ENCODE data around the gene NFATC2. TPM values are rescaled to one million over a fixed set of nuclear protein-coding genes. Genes with fewer than 3 reads are reported as not detected.

NFATC2 gene
- total RNA-seq, 1 experiment from 2014 or later = 0.61 TPM

GRCh38 chr20:51543422-51543788, 886 bp upstream of the NFATC2 start:
- no peak overlapping the region for H2BK120ac ChIP-seq (ENCODE audit: low read depth, low read length, poor library complexity, severe bottlenecking)
- no peak overlapping the region for H3K18ac ChIP-seq (ENCODE audit: insufficient read length, low read depth, low read length)
- H2BK20ac ChIP-seq (ENCODE audit: low read depth, low read length, poor library complexity, severe bottlenecking) = no peak overlapping the region
- no peak overlapping the region for H2AFZ ChIP-seq (ENCODE audit: low read length)
- Mint-ChIP-seq H3K4me1 (peaks cover 11 to 21% of the 10 kb centered on the region in 2 experiments), H3K4me3 (peak overlapping the region; percentile 53 to 73), H3K27ac (no peak overlapping the region), H3K27me3 (ENCODE audit: low read depth) (peaks cover 75% of the 10 kb centered on the region), H3K36me3 (ENCODE audit: insufficient read depth in 1 of 3, low read depth in 3 of 3) (no peaks in the 10 kb centered on the region), H3K9me3 (no peaks in the 10 kb centered on the region)
- no peak overlapping the region for H3K27ac ChIP-seq (ENCODE audit: insufficient read length, low read depth, low read length)
- H3K23me2 ChIP-seq (ENCODE audit: insufficient read length, low read depth, low read length, poor library complexity, severe bottlenecking) = peaks cover 3% of the 10 kb centered on the region
- H3K56ac ChIP-seq (ENCODE audit: insufficient read length, low read depth, low read length) = no peak overlapping the region
- no peak overlapping the region for H2AK5ac ChIP-seq (ENCODE audit: insufficient read length, low read length)
- no peaks in the 10 kb centered on the region for H3K4me1 ChIP-seq (ENCODE audit: insufficient read depth, low read length)
- no peak overlapping the region for H2BK15ac ChIP-seq (ENCODE audit: low read depth, low read length)
- WGBS (ENCODE audit: extremely low coverage, insufficient read length, low lambda C conversion rate) = no CpG with 5 or more reads among the region's 7 CpGs
- H3K79me1 ChIP-seq (ENCODE audit: insufficient read depth, low read depth, low read length, poor library complexity, severe bottlenecking) = no peaks in the 10 kb centered on the region
- H4K8ac ChIP-seq (replicated peaks; ENCODE audit: insufficient read length, low read depth, low read length) = no peak overlapping the region
- peaks cover 23% of the 10 kb centered on the region for H3K27me3 ChIP-seq (ENCODE audit: insufficient read depth, low read length)
- H3K9ac ChIP-seq (ENCODE audit: extremely low read depth, insufficient read length, low read length) = no peak overlapping the region
- H4K91ac ChIP-seq (ENCODE audit: insufficient read length, low read depth, low read length) = no peak overlapping the region
- H2BK5ac ChIP-seq (ENCODE audit: insufficient read length, low read length) = no peak overlapping the region
- H3T11ph ChIP-seq (ENCODE audit: low read length) = no peak overlapping the region
- no peak overlapping the region for H4K5ac ChIP-seq (ENCODE audit: insufficient read length, low read depth, low read length)
- no peak overlapping the region for H3K4me2 ChIP-seq (ENCODE audit: insufficient read depth, insufficient read length, low read length)
- no peaks in the 10 kb centered on the region for H3K9me3 ChIP-seq (ENCODE audit: control insufficient read depth, low read depth, low read length)
- TF ChIP-seq CTCF (conservative IDR thresholded peaks at IDR 0.05) = no peak
- H3K23ac ChIP-seq (ENCODE audit: insufficient read length, low read depth, low read length) = no peak overlapping the region
- H4K20me1 ChIP-seq (ENCODE audit: control insufficient read depth, insufficient read depth, insufficient read length) = no peaks in the 10 kb centered on the region
- no peaks in the 10 kb centered on the region for H3K79me2 ChIP-seq (ENCODE audit: insufficient read depth, low read length)
- H2BK12ac ChIP-seq (ENCODE audit: insufficient read length, low read depth, low read length) = no peak overlapping the region
- DNase-seq = no peak
- H3K4ac ChIP-seq (ENCODE audit: low read depth, low read length) = no peak overlapping the region
- H3K14ac ChIP-seq (ENCODE audit: insufficient read depth, low read length) = no peak overlapping the region
